T-helper 1 cell treated with Interleukin-12 subunit alpha and Interleukin-12 subunit beta and Interleukin-4 antibody, amounts not matched to agents 30 ng/mL and 1 ng/mL, for 36 hours (primary cell): ENCODE measurements around the gene ATP6V1C2. TPM values are rescaled to one million over a fixed set of nuclear protein-coding genes. Genes with fewer than 3 reads are reported as not detected.
"Not testable (repeated sequence)": the region's sequence is repeated elsewhere in the genome, so short reads cannot be mapped to it uniquely, and the experiment has no call there.

Experiments used
- intact Hi-C: fragments of 100-400 bp; cut with micrococcal nuclease; formaldehyde crosslinking; loops from one replicate; pipeline ENCODE4 v1.15.1; 2024
- total RNA-seq: library from RNA; stranded (reverse); gene quantifications from 2 replicates; pipeline ENCODE4 v1.2.3, GENCODE V29; 2022

ATP6V1C2 gene
- total RNA-seq, 1 donor from 2014 or later: not detected

GRCh38 chr2:10765461-10765860, 44.0 kb downstream of the ATP6V1C2 start:
- intact Hi-C loops: no loop called here

GRCh38 chr2:10765914-10766313, 44.5 kb downstream of the ATP6V1C2 start:
- intact Hi-C loops: no loop called here

DNA sequence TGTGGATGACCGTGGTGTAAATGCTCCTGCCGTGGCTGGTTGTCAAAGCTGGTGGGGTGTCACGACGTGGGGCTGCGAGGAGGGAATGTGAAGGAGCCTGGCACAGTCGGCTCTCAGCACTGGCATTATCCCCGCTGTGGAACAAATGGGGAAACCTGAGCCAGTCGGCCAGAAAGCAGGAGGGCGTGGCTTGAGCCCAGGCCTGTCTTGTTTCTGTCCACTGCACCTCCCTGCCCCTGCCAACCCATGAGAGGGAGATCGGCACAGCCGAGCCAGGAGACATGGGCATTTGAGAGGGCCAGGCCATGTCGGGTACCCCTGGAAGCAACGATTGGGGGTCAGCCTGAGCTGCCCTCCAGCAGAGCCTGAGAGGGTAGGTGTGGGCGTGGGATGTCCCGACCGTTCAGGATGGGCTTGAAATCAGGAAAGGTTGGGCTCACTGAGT, 46.7 kb downstream of the ATP6V1C2 start:
- intact Hi-C loops: no loop called here

DNA sequence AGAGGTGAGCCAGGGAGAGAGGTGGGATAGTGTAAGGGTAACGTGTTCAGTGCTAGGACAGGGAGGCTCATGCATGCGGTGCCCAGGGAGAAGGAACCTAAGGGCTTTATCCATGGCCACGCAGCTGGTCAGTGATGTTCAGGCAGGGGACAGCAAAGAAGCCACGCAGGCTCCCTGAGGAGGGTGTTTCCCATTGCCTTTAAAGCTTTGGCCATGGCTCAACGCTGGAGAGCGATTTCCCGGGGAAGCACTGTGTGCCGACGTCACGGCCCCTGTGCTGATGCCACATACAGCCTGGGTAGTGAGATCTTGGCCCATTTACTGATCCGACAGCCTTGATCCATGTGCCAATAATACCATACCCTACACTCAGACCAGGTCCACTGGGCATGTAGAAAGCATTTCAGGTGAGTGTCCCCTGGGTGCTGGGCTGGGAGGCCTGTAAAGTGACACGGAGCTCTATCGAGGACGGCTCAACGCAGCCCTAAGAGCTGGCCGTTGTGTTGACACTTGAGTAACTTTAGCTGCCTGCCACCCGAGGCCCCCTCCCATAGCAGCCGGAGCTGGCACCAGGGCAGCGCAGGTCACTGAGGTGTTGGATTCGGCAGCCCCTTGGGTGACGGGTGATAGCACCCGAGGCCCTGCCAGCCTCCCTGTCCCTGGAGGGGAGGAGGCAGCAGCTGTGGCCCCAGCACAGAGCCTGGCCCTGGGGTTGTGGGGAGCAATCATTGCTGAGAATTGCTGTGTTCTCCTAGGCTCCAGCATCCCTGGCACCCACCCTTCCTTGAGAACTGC, 49.7 kb downstream of the ATP6V1C2 start:
- intact Hi-C loops: no loop called here

- intact Hi-C loops: no loop called here
Measured at GRCh38 chr2:10771786-10772185, 50.4 kb downstream of the ATP6V1C2 start.

DNA sequence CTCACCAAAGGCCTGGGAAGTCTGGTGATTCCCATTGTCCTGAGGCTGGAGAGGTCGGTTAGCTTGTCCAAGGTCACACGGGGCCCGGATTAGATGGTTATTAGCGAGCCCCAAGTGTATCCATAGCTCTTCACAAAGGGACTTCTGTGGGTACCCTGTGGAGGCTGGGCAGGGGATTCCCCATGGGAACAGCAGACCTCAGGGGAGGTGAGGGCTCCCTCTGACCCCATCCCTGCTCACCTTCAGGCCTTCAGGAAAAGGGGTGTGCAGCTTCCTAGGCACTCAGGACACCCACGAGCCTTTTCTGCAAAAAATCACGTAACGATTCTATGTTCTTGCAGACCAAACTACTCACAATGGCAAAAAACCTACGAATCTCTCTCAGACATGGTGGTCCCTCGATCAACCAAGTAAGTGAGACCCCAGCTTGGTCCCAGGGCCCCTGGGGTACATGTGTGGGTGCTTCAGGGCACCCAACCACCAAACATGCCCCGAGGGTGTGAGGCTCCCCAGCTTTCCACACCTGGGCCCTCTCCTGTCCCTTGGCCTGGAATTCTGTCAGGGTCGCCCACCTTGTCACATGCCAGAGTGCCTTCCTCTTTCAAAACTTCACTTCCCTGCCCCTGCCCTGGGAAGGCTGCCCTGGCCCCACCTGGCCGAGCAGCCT, 50.9 kb downstream of the ATP6V1C2 start:
- intact Hi-C loops: no loop called here

- intact Hi-C loops: no loop called here
Measured at GRCh38 chr2:10772868-10773215, 51.4 kb downstream of the ATP6V1C2 start.

DNA sequence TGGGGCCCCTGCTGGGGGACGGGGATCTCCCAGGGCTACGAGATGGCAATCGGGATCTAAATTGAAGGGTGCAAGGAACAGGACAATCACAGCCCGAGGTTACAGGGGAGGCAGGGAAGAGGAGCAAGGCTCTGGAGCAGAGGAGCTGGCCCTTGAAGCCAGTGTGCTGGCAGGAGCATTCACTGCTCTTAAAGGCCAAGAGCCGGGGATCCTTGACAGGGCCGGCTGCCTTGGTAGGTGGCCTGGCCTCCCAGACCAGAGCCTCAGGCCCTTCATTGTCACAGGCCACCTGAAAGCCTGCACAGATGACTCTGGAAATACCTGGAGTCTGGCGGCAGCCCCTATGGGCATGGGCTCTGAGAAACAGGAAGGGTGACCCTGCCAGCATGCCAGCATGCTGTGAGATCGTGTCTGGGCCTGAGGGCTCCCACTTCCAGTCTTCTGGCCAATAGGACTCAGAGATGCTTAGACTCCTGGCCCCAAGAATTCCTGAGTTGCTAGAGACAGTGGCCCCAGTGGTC, 52.5 kb downstream of the ATP6V1C2 start:
- intact Hi-C loops: no loop called here

DNA sequence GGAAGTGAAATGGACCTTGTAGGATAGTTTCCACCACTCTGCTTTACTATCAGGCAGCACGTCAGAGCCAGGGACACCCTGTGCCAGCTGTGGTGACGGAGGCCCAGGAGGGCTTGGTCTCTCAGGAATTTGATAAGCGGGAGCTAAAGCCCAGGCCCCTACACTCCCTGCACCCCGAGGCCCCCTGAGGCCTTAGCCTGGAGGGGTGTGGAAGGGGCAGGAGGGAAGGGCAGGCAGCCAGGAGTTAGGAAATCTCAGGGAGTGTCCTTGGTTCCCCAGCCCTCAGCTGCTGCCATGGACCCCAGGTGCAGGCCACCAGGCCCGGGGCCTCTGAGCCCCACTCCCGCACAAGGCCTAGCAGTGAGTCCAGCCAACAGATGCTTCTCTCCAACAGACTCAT, 53.0 kb downstream of the ATP6V1C2 start:
- intact Hi-C loops: no loop called here

- intact Hi-C loops: no loop called here
Measured at GRCh38 chr2:10775021-10775780, 53.8 kb downstream of the ATP6V1C2 start.

GRCh38 chr2:10775831-10776230, 54.4 kb downstream of the ATP6V1C2 start:
- intact Hi-C loops: no loop called here

DNA sequence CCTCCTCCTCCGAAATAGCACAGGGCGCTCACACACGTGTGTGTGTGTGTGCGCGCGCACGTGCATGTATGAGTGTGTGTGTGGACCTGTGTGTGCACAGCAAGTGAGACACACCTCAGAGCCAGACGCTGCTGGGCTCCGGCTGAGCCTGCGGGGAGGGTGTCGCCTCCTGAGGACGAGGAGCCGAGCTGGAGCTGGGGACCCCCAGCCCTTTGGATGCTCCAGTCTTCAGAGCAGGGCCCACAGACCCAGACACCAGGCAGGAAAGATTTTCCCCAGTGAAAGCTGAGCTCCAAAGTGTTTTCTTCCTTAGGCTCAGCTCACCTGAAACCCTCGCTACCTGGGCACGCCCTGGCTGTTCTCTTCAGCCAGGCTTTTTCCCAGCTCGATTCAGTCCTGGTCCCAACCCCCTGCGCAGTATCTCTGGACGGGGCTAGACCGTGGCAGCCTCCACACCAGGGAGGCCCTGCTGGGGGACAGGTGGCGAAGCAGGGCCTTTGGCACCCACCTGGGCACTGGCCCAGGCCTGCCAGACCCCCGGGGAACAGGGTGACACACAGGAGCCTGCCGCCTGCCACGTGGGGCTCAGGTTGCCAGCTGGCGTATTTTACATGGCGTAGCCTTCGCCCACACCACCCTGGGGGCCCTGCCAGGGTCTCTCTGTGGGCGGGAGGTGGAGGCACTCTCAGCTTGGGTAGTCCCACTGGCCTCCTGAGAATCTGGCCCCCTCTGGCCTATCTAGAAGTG, 55.0 kb downstream of the ATP6V1C2 start:
- intact Hi-C loops: no loop called here

DNA sequence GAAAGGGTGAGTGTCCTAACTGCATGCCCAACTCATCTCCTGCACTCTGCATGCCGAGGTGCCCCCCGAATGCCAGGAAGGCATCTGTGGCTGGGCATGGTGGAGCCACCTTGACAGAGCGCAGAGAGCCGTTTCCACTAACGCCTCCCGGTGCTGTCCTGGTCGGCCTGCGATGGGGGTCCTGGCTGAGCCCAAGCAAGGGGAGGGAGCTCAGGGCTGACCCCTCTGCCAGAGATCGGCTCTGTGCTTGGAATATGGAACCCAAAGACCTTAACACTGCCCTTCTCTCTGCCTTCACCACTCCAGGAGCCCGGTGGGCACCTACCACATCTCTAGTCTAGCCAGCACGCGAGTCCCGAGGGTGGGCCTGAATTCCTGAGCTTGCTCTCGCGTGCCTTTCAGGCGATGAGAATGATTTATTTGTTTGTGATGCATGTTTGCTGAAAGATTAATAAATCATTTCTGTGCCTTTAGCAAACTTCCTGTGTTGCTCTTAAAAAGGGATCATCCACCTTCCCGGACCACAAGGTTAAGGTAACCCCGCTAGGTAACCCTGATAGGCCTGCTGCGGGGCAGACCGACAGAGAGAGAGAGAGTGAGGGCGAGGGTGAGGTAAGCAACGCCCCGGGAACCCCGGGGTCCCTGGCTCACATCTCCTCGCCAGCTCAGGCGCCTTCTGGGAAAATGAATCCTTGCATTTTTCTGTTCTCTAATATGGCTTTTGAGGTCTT, 55.8 kb downstream of the ATP6V1C2 start:
- intact Hi-C loops: no loop called here

GRCh38 chr2:10777842-10778723, 56.7 kb downstream of the ATP6V1C2 start:
- intact Hi-C loops: no loop called here

- intact Hi-C loops: no loop called here
Measured at GRCh38 chr2:10778724-10779115, 57.3 kb downstream of the ATP6V1C2 start.

- intact Hi-C loops: no loop called here
Measured at GRCh38 chr2:10779776-10780490, 58.5 kb downstream of the ATP6V1C2 start.

GRCh38 chr2:10780491-10780820, 59.0 kb downstream of the ATP6V1C2 start:
- intact Hi-C loops: no loop called here

- intact Hi-C loops: not testable (repeated sequence)
Measured at GRCh38 chr2:10780821-10781220, 59.4 kb downstream of the ATP6V1C2 start.

- intact Hi-C loops: no loop called here
Measured at GRCh38 chr2:10781746-10782145, 60.3 kb downstream of the ATP6V1C2 start.
